Measurements from ENCODE around the gene DLGAP5. TPM values are rescaled to one million over a fixed set of nuclear protein-coding genes. Genes with fewer than 3 reads are reported as not detected.

The DLGAP5 gene
- total RNA-seq, 2 experiments from 2014 or later = 97.4 to 100 TPM

DNA sequence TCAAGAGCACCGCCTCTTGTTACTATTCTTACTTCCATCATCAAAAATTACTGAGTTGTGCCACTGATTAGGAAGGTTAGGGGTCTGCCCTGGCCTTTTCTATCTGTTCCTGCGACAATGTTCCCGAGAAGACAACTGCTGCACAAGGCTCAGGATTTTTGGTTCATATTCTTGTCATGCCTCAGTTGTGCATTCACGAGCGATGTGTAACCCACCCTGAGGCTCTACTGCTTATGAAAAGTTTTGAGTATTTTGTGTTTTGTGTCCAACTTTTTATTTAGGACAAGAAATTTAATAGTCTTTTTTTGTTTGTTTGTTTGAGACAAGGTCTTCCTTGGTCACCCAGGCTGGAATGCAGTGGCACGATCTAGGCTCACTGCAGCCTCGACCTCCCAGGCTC is 85.4 kb downstream of the DLGAP5 start:
- POLR2A ChIA-PET = no interaction called here
- H3K27ac Mint-ChIP-seq = no peak overlapping the region
- peaks cover 2% of the 10 kb centered on the region for H3K9me3 Mint-ChIP-seq (ENCODE audit: low read depth)
- ATAC-seq (no peak), DNase-seq (no peak)
- H3K4me3 Mint-ChIP-seq = no peak overlapping the region
- intact Hi-C loops (cut with DNase I, micrococcal nuclease) = no loop called here
- no peaks in the 10 kb centered on the region for H3K36me3 Mint-ChIP-seq (ENCODE audit: low read depth)
- H3K4me1 Mint-ChIP-seq = peaks cover 42% of the 10 kb centered on the region
- no peaks in the 10 kb centered on the region for H3K27me3 Mint-ChIP-seq
- CTCF ChIA-PET = interaction anchor here (0.7 kb wide), 1 partner anchor 51 kb away, joined by 3 read pairs; no protein-coding TSS in a partner anchor

DNA sequence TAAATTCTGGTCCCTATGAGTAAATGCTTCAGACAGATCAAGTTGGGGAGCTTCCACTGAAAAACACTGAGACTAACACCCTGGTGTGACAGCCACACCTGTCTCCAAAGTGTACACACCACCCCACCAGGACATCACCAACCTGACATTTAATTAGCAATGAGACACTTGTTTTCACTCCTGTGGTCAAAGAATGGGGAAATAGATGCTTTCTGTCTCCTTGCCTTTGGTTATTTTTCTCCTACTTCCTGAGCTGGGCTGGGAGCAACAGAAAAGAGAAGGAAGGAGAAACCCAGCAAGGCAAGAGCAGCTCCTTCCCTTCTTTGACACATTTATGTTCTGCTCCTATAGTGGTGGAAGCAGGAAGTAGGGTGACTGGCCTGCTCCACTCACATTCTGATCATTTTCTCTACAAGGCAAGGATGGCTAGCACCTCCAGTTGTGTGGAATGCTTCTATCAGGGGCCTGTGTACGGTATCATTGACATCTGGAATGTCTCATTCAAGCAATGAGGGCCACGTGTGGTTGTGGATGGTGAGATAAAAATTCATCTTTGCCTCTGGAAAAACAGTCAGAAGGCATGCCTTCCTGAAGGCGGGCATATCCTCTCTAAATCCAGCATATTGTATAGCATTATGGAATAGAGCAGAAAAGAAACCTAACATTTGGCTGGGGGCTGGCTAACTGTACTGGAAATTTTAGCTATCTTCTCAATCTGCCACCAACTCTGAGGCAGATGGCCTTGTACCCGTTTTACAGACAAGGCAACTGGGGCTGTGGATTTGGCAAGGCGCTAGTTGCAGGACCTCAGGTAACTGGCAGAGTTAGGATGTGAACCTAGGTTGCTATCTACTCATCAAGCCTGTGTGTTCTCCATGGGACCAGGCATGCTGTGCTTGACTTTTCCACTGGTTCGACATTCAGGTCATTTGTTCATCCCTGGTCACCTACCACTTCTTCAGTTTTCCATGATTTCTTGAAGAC is 87.1 kb downstream of the DLGAP5 start:
- intact Hi-C loops (cut with DNase I, micrococcal nuclease) = loop anchor here in 1 of 2 experiments (1.0 kb wide), 1 partner anchor 87 kb away; the partner anchor contains the start of gene DLGAP5
- H3K27ac Mint-ChIP-seq = peak overlapping the region; percentile 60
- DNase-seq (no peak), ATAC-seq (no peak)
- H3K4me3 Mint-ChIP-seq = no peak overlapping the region
- H3K36me3 Mint-ChIP-seq (ENCODE audit: low read depth) = no peaks in the 10 kb centered on the region
- H3K9me3 Mint-ChIP-seq (ENCODE audit: low read depth) = peaks cover 2% of the 10 kb centered on the region
- peaks cover 42% of the 10 kb centered on the region for H3K4me1 Mint-ChIP-seq
- CTCF ChIA-PET = interaction anchor here (0.6 to 1.1 kb wide), 2 partner anchors 35 to 52 kb away, joined by 3 read pairs; no protein-coding TSS in a partner anchor
- H3K27me3 Mint-ChIP-seq = no peaks in the 10 kb centered on the region
- POLR2A ChIA-PET = interaction anchor here (0.5 kb wide), 1 partner anchor 85 kb away, joined by 4 read pairs; no protein-coding TSS in a partner anchor

DNA sequence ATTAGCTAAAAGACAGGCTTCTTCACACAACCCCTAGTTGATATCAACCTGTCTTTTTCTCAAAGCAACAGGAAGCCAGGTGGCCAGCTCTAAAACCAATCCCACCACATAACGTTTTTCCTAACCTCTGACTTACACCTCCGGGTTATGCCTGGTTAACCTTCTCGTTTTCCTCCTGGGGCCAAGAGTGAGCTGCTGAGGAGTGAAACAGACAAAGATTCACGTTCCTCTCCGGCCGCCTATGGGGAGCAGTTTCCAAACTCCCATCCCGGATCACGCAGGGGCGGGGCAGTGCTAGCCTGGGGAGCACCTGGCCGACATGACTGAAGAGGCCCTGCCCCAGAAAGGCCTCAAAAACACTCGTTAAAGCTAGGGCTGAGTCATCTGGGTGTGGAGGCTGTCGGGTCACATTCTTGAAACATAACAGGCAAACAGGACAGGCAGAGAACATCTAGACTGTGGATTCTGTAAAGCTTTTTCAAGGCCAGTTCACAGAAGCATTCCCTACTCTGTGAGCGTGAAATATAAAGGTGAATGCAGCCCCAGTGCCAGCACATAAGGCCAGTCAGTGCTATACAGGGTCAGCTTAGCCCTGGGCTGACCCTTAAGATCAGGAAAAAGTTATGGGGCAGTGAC is 88.3 kb downstream of the DLGAP5 start:
- H3K27ac Mint-ChIP-seq = peak overlapping the region; percentile 89
- H3K27me3 Mint-ChIP-seq = no peaks in the 10 kb centered on the region
- ATAC-seq (peak; percentile 69), DNase-seq (peak; percentile 66)
- intact Hi-C loops (cut with DNase I, micrococcal nuclease) = loop anchor here in 1 of 2 experiments (1.0 kb wide), 1 partner anchor 88 kb away; the partner anchor contains the start of gene DLGAP5
- ChIA-PET CTCF (interaction anchor here (0.8 to 2.4 kb wide), 7 partner anchors 9 to 56 kb away, joined by 3 to 8 read pairs (median 4); partner anchors contain the start of gene MAPK1IP1L), POLR2A (no interaction called here)
- H3K4me3 Mint-ChIP-seq = peak overlapping the region; percentile 49
- peaks cover 2% of the 10 kb centered on the region for H3K9me3 Mint-ChIP-seq (ENCODE audit: low read depth)
- no peaks in the 10 kb centered on the region for H3K36me3 Mint-ChIP-seq (ENCODE audit: low read depth)
- H3K4me1 Mint-ChIP-seq = peaks cover 42% of the 10 kb centered on the region

DNA sequence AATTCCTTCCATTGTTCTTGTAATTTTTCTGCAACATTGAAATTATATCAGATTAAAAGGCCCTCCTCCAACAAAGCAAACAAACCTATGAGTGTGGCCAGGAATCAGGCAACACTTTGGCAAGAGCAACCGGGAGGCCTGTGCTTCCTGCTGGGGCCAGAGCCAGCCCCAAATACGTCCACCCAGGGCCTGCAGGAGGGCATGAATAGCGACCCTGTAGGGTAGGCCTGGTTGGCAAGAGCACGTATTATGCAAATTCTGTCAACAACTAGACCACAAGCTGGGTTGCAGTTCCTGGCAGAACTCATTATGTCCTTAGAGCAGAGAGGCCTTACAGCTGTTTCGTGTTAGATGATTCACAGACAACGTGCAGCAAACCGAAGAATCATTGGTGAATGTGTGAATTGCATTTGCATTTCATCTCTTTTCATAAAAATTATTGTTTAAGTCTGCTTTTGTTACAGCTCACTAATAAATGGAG is 89.2 kb downstream of the DLGAP5 start:
- peaks cover 43% of the 10 kb centered on the region for H3K4me1 Mint-ChIP-seq
- peak overlapping the region; percentile 49 for H3K4me3 Mint-ChIP-seq
- DNase-seq (peak; percentile 72), ATAC-seq (peak; percentile 62)
- ChIA-PET POLR2A (interaction anchor here (0.6 to 1.0 kb wide), 4 partner anchors 51 to 221 kb away, joined by 3 to 5 read pairs (median 4); partner anchors contain the start of gene MAPK1IP1L), CTCF (interaction anchor here (0.7 to 2.4 kb wide), 6 partner anchors 8 to 344 kb away, joined by 3 to 8 read pairs (median 4); partner anchors contain the start of gene MAPK1IP1L)
- H3K36me3 Mint-ChIP-seq (ENCODE audit: low read depth) = no peaks in the 10 kb centered on the region
- H3K9me3 Mint-ChIP-seq (ENCODE audit: low read depth) = peaks cover 2% of the 10 kb centered on the region
- H3K27ac Mint-ChIP-seq = peak overlapping the region; percentile 89
- no peaks in the 10 kb centered on the region for H3K27me3 Mint-ChIP-seq
- intact Hi-C loops (cut with DNase I, micrococcal nuclease) = no loop called here

- ChIA-PET CTCF (interaction anchor here (1.5 to 2.4 kb wide), 3 partner anchors 8 to 50 kb away, joined by 4 to 8 read pairs (median 5); partner anchors contain the start of gene MAPK1IP1L), POLR2A (interaction anchor here (0.7 to 1.0 kb wide), 2 partner anchors 50 to 220 kb away, joined by 3 read pairs; partner anchors contain the start of gene MAPK1IP1L)
- DNase-seq (no peak), ATAC-seq (no peak)
- Mint-ChIP-seq H3K36me3 (ENCODE audit: low read depth) (no peaks in the 10 kb centered on the region), H3K4me3 (no peak overlapping the region), H3K4me1 (peaks cover 47% of the 10 kb centered on the region), H3K27ac (no peak overlapping the region), H3K9me3 (ENCODE audit: low read depth) (peaks cover 2% of the 10 kb centered on the region), H3K27me3 (no peaks in the 10 kb centered on the region)
- intact Hi-C loops (cut with DNase I, micrococcal nuclease) = no loop called here
Measured at GRCh38 chr14:55101698-55102097, 89.7 kb downstream of the DLGAP5 start.

DNA sequence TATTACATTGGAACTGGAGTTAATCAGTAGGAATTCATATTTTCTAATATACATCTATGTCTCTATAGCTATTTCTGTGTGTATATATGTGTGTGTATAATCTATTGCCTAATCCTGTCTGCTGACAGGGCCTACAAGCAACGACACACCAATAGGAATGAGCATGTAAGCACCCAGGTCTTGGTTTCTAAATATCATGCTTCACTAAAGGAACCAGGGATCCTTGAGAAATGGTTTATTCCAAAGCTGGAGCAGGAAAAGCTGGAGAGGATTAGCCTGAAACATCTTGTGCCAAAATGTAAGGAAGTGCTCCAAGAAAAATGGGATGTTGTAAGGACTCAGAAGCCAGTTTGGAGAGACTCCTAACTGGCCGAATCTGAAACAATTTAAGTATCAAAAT is 91.6 kb downstream of the DLGAP5 start:
- ATAC-seq (no peak), DNase-seq (no peak)
- Mint-ChIP-seq H3K9me3 (ENCODE audit: low read depth) (peaks cover 2% of the 10 kb centered on the region), H3K4me3 (no peak overlapping the region), H3K27me3 (no peaks in the 10 kb centered on the region), H3K27ac (no peak overlapping the region), H3K36me3 (ENCODE audit: low read depth) (no peaks in the 10 kb centered on the region), H3K4me1 (peaks cover 47% of the 10 kb centered on the region)
- intact Hi-C loops (cut with DNase I, micrococcal nuclease) = loop anchor here in 1 of 2 experiments (5.0 to 10.0 kb wide), 2 partner anchors 275 to 333 kb away; no protein-coding TSS in a partner anchor
- ChIA-PET POLR2A (no interaction called here), CTCF (no interaction called here)

GRCh38 chr14:55098561-55098898 is 92.9 kb downstream of the DLGAP5 start:
- Mint-ChIP-seq H3K27ac (peak overlapping the region; percentile 81), H3K27me3 (no peaks in the 10 kb centered on the region), H3K4me1 (peaks cover 36% of the 10 kb centered on the region), H3K4me3 (no peak overlapping the region), H3K36me3 (ENCODE audit: low read depth) (no peaks in the 10 kb centered on the region), H3K9me3 (ENCODE audit: low read depth) (no peaks in the 10 kb centered on the region)
- ATAC-seq (no peak), DNase-seq (no peak)
- intact Hi-C loops (cut with DNase I, micrococcal nuclease) = loop anchor here in 1 of 2 experiments (1.0 to 10.0 kb wide), 3 partner anchors 47 to 334 kb away; partner anchors contain the start of gene MAPK1IP1L
- ChIA-PET CTCF (interaction anchor here (0.7 to 1.9 kb wide), 7 partner anchors 9 to 234 kb away, joined by 3 to 9 read pairs (median 5); partner anchors contain the start of gene MAPK1IP1L), POLR2A (interaction anchor here (0.7 to 1.5 kb wide), 4 partner anchors 9 to 256 kb away, joined by 3 to 5 read pairs (median 3); no protein-coding TSS in a partner anchor)

Other genes starting within 250 kb of the DLGAP5 start
- gene WDHD1, start 164.5 kb downstream of the DLGAP5 start, total RNA-seq = 10 to 100 TPM; 64.4 to 71.1 TPM
- 10 to 100 TPM; 18.4 to 21.3 TPM for gene SOCS4, start 164.3 kb downstream of the DLGAP5 start, total RNA-seq
- 100 to 1,000 TPM in 1 of 2 experiments, 10 to 100 TPM in 1; 98.6 to 180 TPM for gene MAPK1IP1L, start 139.9 kb downstream of the DLGAP5 start, total RNA-seq
- 1 to 10 TPM; 6.5 to 7.8 TPM for gene LGALS3, start 62.3 kb downstream of the DLGAP5 start, total RNA-seq
- 10 to 100 TPM; 18.5 to 18.9 TPM for gene FBXO34, start 79.8 kb upstream of the DLGAP5 start, total RNA-seq
- gene ATG14, start 220.2 kb upstream of the DLGAP5 start, total RNA-seq = 1 to 10 TPM; 5.0 to 5.1 TPM
- not detected for gene TBPL2, start 249.0 kb upstream of the DLGAP5 start, total RNA-seq